ENCODE data around the gene AOAH.
A peak's percentile ranks its signal among the peaks of the same experiment; 100 is the strongest.
"Not testable (repeated sequence)": the region's sequence is repeated elsewhere in the genome, so short reads cannot be mapped to it uniquely, and the experiment has no call there.

AOAH gene

GRCh38 chr7:36509962-36510361 is 214.3 kb downstream of the AOAH start:
- TF ChIP-seq CTCF (conservative IDR thresholded peaks at IDR 0.05; ENCODE audit: control insufficient read depth, insufficient read depth, low read depth, low read length), result no peak
- no peak overlapping the region for H3K4me3 ChIP-seq (ENCODE audit: control insufficient read depth, low read depth, low read length)
- DNase-seq (ENCODE audit: low read depth), result no peak

- H3K4me3 ChIP-seq (ENCODE audit: control insufficient read depth, low read depth, low read length), result no peak overlapping the region
- DNase-seq (ENCODE audit: low read depth), result no peak
- TF ChIP-seq CTCF (conservative IDR thresholded peaks at IDR 0.05; ENCODE audit: control insufficient read depth, insufficient read depth, low read depth, low read length), result no peak
Observed at GRCh38 chr7:36507475-36508440, 216.5 kb downstream of the AOAH start.

GRCh38 chr7:36506820-36507219 is 217.5 kb downstream of the AOAH start:
- no peak for TF ChIP-seq CTCF (conservative IDR thresholded peaks at IDR 0.05; ENCODE audit: control insufficient read depth, insufficient read depth, low read depth, low read length)
- H3K4me3 ChIP-seq (ENCODE audit: control insufficient read depth, low read depth, low read length), result no peak overlapping the region
- peak; percentile 52 for DNase-seq (ENCODE audit: low read depth)

- no peak for TF ChIP-seq CTCF (conservative IDR thresholded peaks at IDR 0.05; ENCODE audit: control insufficient read depth, insufficient read depth, low read depth, low read length)
- H3K4me3 ChIP-seq (ENCODE audit: control insufficient read depth, low read depth, low read length), result no peak overlapping the region
- no peak for DNase-seq (ENCODE audit: low read depth)
Observed at GRCh38 chr7:36506130-36506798, 218.0 kb downstream of the AOAH start.

- H3K4me3 ChIP-seq (ENCODE audit: control insufficient read depth, low read depth, low read length); DNase-seq (ENCODE audit: low read depth): not testable (repeated sequence)
Observed at GRCh38 chr7:36504617-36505016, 219.7 kb downstream of the AOAH start.

GRCh38 chr7:36504216-36504615 is 220.1 kb downstream of the AOAH start:
- not testable (repeated sequence) for DNase-seq (ENCODE audit: low read depth); H3K4me3 ChIP-seq (ENCODE audit: control insufficient read depth, low read depth, low read length)

- DNase-seq (ENCODE audit: low read depth), result no peak
- no peak for TF ChIP-seq CTCF (conservative IDR thresholded peaks at IDR 0.05; ENCODE audit: control insufficient read depth, insufficient read depth, low read depth, low read length)
- no peak overlapping the region for H3K4me3 ChIP-seq (ENCODE audit: control insufficient read depth, low read depth, low read length)
Observed at GRCh38 chr7:36497775-36498174, 226.5 kb downstream of the AOAH start.

GRCh38 chr7:36497176-36497575 is 227.1 kb downstream of the AOAH start:
- not testable (repeated sequence) for H3K4me3 ChIP-seq (ENCODE audit: control insufficient read depth, low read depth, low read length); DNase-seq (ENCODE audit: low read depth)

Measured in fibroblast of mammary gland (primary cell).